ENCODE data around the gene CABP4. TPM values are rescaled to one million over a fixed set of nuclear protein-coding genes. Genes with fewer than 3 reads are reported as not detected.

CABP4 gene
- total and polyA plus RNA-seq, 10 of the 15 experiments (the other 5 are each of a cell fraction or from before 2014, with no cell fraction given): 0.04 to 0.41 (median 0.14) TPM; not detected in 2

- TF ChIP-seq PKNOX1 (IDR thresholded peaks at IDR 0.05) (peak; percentile 43; the same call in 1 of the 2 replicates), TCF12 (IDR thresholded peaks at IDR 0.05; ENCODE audit: low read depth, low read length) (peak; percentile 49; the same call in 1 of the 2 replicates), GATAD2B (conservative IDR thresholded peaks at IDR 0.05; ENCODE audit: low read depth) (0 out of 2 replicates have a peak, but pooled peaks have one; percentile 29), ZSCAN29 (IDR thresholded peaks at IDR 0.05) (no peak), BACH1 (IDR thresholded peaks at IDR 0.05; ENCODE audit: borderline replicate concordance) (peak; percentile 1; the same call in 1 of the 2 replicates), RB1 (IDR thresholded peaks at IDR 0.05; ENCODE audit: borderline replicate concordance) (no peak), MLLT1 (IDR thresholded peaks at IDR 0.05) (peak; percentile 80), SMARCA5 (IDR thresholded peaks at IDR 0.05) (0 out of 2 replicates have a peak, but pooled peaks have one; percentile 29), BHLHE40 (IDR thresholded peaks at IDR 0.05; ENCODE audit: borderline replicate concordance in 1 of 2, low read depth in 2 of 2, low read length in 1 of 2) (peak; percentile 46 to 82; a peak in 3 of 4 replicates)
Measured at GRCh38 chr11:67464411-67465188, 9.4 kb downstream of the CABP4 start (continued).

Measured in GM12878 (cell line).